Psoas muscle (tissue), 8 donors: ENCODE data around the gene GLMP. TPM values are rescaled to one million over a fixed set of nuclear protein-coding genes. Genes with fewer than 3 reads are reported as not detected.

Experiments
- ATAC-seq, 4 donors: fragments of 200-7000 bp; cut with Tn5 transposase; one replicate each; pipeline ENCODE4 v1.9.1; 2020; ENCODE audit warnings: moderate library complexity in 3 of 4, mild to moderate bottlenecking in 2 of 4
- DNase-seq, 2 donors: peaks; one replicate each; pipeline ENCODE4 v3.0.0-alpha.2; 2020
- H3K27ac ChIP-seq: fragments of 200-600 bp; one replicate; pipeline ENCODE4 v1.8.0; 2022
- H3K27me3 ChIP-seq, 3 donors: fragments of 200-600 bp in 1 of 3; one replicate each; pipeline versions ENCODE4 v1.6.1 to v1.8.0; 2013 to 2022; ENCODE audit warnings: low read length in 2 of 3, mild to moderate bottlenecking in 2 of 3, moderate library complexity in 1 of 3; ENCODE audit not compliant: insufficient read depth in 3 of 3
- H3K36me3 ChIP-seq, 2 donors: fragments of 200-600 bp in 1 of 2; one replicate each; pipeline versions ENCODE4 v1.6.1 to v1.8.0; 2013 to 2022; ENCODE audit warnings: low read depth in 1 of 2, mild to moderate bottlenecking in 1 of 2, moderate library complexity in 1 of 2; ENCODE audit not compliant: insufficient read depth in 1 of 2
- H3K4me1 ChIP-seq: fragments of 200-600 bp; one replicate; pipeline ENCODE4 v1.8.0; 2022
- H3K4me3 ChIP-seq: fragments of 200-600 bp; one replicate; pipeline ENCODE4 v1.8.0; 2022; ENCODE audit warnings: mild to moderate bottlenecking
- H3K9me3 ChIP-seq: fragments of 200-600 bp; one replicate; pipeline ENCODE4 v1.8.0; 2022
- CTCF ChIP-seq: fragments of 200-600 bp; IDR thresholded peaks from one replicate; pipeline ENCODE4 v1.8.0; 2022; ENCODE audit warnings: antibody characterized with exemption
- WGBS, 3 donors: extraction: QIAGEN DNeasy Blood & Tissue Kit; methylation state at CpG; one replicate each; pipeline versions ENCODE4 v1.1.6 to v1.1.7; 2013; 5-methylcytosine and 5-hydroxymethylcytosine counted together
- intact Hi-C, 2 donors: fragments of 100-400 bp; cut with DNase I; formaldehyde crosslinking; loops; one replicate each; pipeline versions ENCODE4 v1.11.0 to v1.14.2; 2022
- polyA plus RNA-seq, 3 donors: library from polyadenylated mRNA; stranded (reverse); fragments of 200-250 nt; gene quantifications; one replicate each; pipeline ENCODE4 v1.2.3, GENCODE V29; 2013
- total RNA-seq, 4 donors: library from RNA; stranded (reverse); fragmentation: NEBNext Ultra II Directional in 2 of 4; extraction: Animal tissue kit (Norgen Biotek cat#: 25700) in 2 of 4; gene quantifications; one replicate each; pipeline versions ENCODE4 v1.2.1 to v1.2.4, GENCODE V29; 2021 to 2023
- donor health status: healthy with polysubstance abuse.
- donor health status: DM: no; HTN: no; CAD: no; lungs with moderate emphysema.
- donor health status: Bipolar disorder and iron deficiency.
- donor health status: healthy.
- donor health status: DM: yes; HTN: yes; CAD: no.
- donor health status: DM: no; HTN: no; CAD: no.
- donor health status: DM: no; HTN: no; CAD: no.
- donor health status: DM: yes; HTN: yes; CAD: no.

The GLMP gene
- total and polyA plus RNA-seq, 7 donors: 5.1 to 9.6 (median 7.4) TPM

DNA sequence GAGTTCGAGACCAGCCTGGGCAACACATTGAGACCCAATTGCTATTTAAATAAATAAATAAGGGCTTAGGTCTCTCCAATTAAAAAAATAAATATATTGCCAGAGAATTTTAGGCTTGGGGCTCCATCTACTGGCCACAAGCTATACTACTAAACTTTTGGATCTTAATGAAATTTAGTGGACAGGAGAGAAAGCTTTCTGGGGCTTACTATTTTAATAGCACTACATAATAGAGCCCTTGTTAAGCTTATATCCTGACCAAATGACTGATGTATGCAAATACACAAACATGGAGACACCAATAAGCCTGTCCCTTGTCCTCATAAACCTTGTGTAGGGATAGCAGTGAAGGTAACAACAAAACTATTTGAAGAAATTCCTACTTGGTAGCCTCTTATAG is 24.2 kb upstream of the GLMP start:
- H3K27ac ChIP-seq: no peak overlapping the region
- peaks cover 43 to 100% of the 10 kb centered on the region in 2 donors for H3K36me3 ChIP-seq
- no peaks in the 10 kb centered on the region for H3K27me3 ChIP-seq
- ATAC-seq (peak in 1 of 4 donors; percentile 46), DNase-seq (no peak)
- no peak overlapping the region for H3K4me3 ChIP-seq
- H3K9me3 ChIP-seq: no peaks in the 10 kb centered on the region
- H3K4me1 ChIP-seq: no peaks in the 10 kb centered on the region
- 85 to 88% (median 87%) methylated on average over 1 of the region's 1 CpG for WGBS, 3 donors
- intact Hi-C loops: loop anchor here in 1 of 2 donors (5.0 to 10.0 kb wide), 2 partner anchors 52 to 655 kb away; no protein-coding TSS in a partner anchor
- TF ChIP-seq CTCF: peak; percentile 47

GRCh38 chr1:156316909-156317308 is 21.4 kb upstream of the GLMP start:
- Histone ChIP-seq H3K36me3 (peaks cover 41 to 100% of the 10 kb centered on the region in 2 donors), H3K27ac (no peak overlapping the region), H3K4me1 (no peaks in the 10 kb centered on the region), H3K27me3 (no peaks in the 10 kb centered on the region), H3K4me3 (no peak overlapping the region), H3K9me3 (no peaks in the 10 kb centered on the region)
- WGBS, 3 donors: 93 to 95% (median 93%) methylated on average over 7 of the region's 7 CpGs
- ATAC-seq (no peak), DNase-seq (no peak)
- intact Hi-C loops: loop anchor here in 1 of 2 donors (5.0 to 10.0 kb wide), 2 partner anchors 50 to 652 kb away; no protein-coding TSS in a partner anchor
- TF ChIP-seq CTCF: no peak

- DNase-seq: peak; percentile 60 to 83
- peaks cover 33 to 100% of the 10 kb centered on the region in 2 donors for H3K36me3 ChIP-seq
- H3K27ac ChIP-seq: no peak overlapping the region
- H3K4me3 ChIP-seq: no peak overlapping the region
- H3K4me1 ChIP-seq: no peaks in the 10 kb centered on the region
- no peaks in the 10 kb centered on the region for H3K27me3 ChIP-seq
- TF ChIP-seq CTCF: no peak
- WGBS, 3 donors: 66 to 88% (median 73%) methylated on average over 6 of the region's 6 CpGs
- no peaks in the 10 kb centered on the region for H3K9me3 ChIP-seq
- intact Hi-C loops: loop anchor here in 1 of 2 donors (10.0 kb wide), 1 partner anchor 646 kb away; no protein-coding TSS in a partner anchor
- peak; percentile 81 to 95 (median 90) for ATAC-seq
Observed at GRCh38 chr1:156310962-156311361, 15.5 kb upstream of the GLMP start.

DNA sequence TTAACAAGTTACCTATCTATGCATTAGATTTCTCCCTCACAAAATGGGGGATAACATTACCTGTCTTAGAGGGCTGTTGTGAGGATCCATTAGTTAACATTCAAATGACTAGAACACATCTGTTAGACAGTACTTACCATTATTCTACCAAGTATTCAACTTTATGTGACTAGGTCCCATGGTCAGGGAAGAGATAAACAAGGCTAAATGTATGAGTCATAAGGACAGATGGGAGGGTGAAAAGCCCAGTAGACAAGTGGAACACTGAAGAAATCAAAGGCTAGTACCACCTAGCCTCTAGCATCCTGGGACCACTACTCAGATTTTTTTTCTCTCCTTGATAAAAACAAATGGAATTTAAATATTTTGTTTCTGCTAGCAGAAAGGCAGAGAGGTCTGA is 12.6 kb upstream of the GLMP start:
- DNase-seq: no peak

More for the DNA sequence above, 12.6 kb upstream of the GLMP start:
- no peaks in the 10 kb centered on the region for H3K4me1 ChIP-seq
- no peak for TF ChIP-seq CTCF
- H3K4me3 ChIP-seq: no peak overlapping the region
- peaks cover 30 to 94% of the 10 kb centered on the region in 2 donors for H3K36me3 ChIP-seq
- peak in 1 of 4 donors; percentile 37 for ATAC-seq
- no peaks in the 10 kb centered on the region for H3K27me3 ChIP-seq
- H3K27ac ChIP-seq: no peak overlapping the region
- H3K9me3 ChIP-seq: no peaks in the 10 kb centered on the region
- intact Hi-C loops: no loop called here
